OCI-LY7 (cell line): ENCODE measurements around the gene RNF11. TPM values are rescaled to one million over a fixed set of nuclear protein-coding genes. Genes with fewer than 3 reads are reported as not detected.

Source experiments
- BruUV-seq: library from RNA; stranded (reverse); fragments of 400-500 nt; replicated peaks from 2 replicates; lab custom pipeline; 2021; lab: Mats Ljungman, UMichigan
- CTCF ChIA-PET: fragments of 300-600 bp; sonication (Branson Sonifier 250); formaldehyde crosslinking; loops from one replicate; lab custom pipeline; 2022; ENCODE audit warnings: antibody characterized with exemption; ENCODE audit not compliant: unreplicated experiment; lab: Charles Lee
- POLR2A ChIA-PET: fragments of 300-600 bp; sonication (Branson Sonifier 250); formaldehyde crosslinking; loops from one replicate; lab custom pipeline; 2022; ENCODE audit warnings: antibody characterized with exemption; lab: Charles Lee
- DNase-seq: peaks from one replicate; pipeline ENCODE4 v3.0.0-alpha.2; 2015; ENCODE audit warnings: low spot score
- H2AFZ ChIP-seq: fragments of 200-600 bp; sonication (generic), shearing (Covaris generic); 2 replicates; pipeline ENCODE4 v1.6.1; 2014; ENCODE audit warnings: mild to moderate bottlenecking, antibody characterized with exemption, low read length, moderate library complexity
- H3K27ac ChIP-seq: fragments of 200-600 bp; sonication (generic); 2 replicates; pipeline ENCODE4 v1.5.1; 2014; ENCODE audit warnings: mixed run types, low read depth, mild to moderate bottlenecking, moderate library complexity, low read length, inconsistent platforms; ENCODE audit not compliant: poor library complexity, severe bottlenecking
- H3K36me3 ChIP-seq: fragments of 200-600 bp; sonication (generic); 2 replicates; pipeline ENCODE4 v1.6.1; 2014; ENCODE audit warnings: mild to moderate bottlenecking, antibody characterized with exemption, low read length, moderate library complexity, mixed read lengths; ENCODE audit not compliant: insufficient read depth
- H3K4me1 ChIP-seq: fragments of 200-600 bp; sonication (generic); 2 replicates; pipeline ENCODE4 v1.5.1; 2014; ENCODE audit warnings: mild to moderate bottlenecking, low read length; ENCODE audit not compliant: insufficient read depth, poor library complexity, severe bottlenecking
- H3K4me2 ChIP-seq: fragments of 200-600 bp; sonication (generic); 2 replicates; pipeline ENCODE4 v1.6.1; 2014; ENCODE audit warnings: mild to moderate bottlenecking, low read length
- H3K4me3 ChIP-seq: fragments of 200-600 bp; sonication (generic); 2 replicates; pipeline ENCODE4 v1.5.1; 2014; ENCODE audit warnings: mild to moderate bottlenecking, low read depth, low read length; ENCODE audit not compliant: poor library complexity, severe bottlenecking
- H3K79me2 ChIP-seq: fragments of 200-600 bp; sonication (generic); 2 replicates; pipeline ENCODE4 v1.6.1; 2016; ENCODE audit warnings: low read depth, mild to moderate bottlenecking, low read length, moderate library complexity, mixed read lengths; ENCODE audit not compliant: insufficient read depth
- H3K9me2 ChIP-seq: fragments of 200-600 bp; sonication (generic); 2 replicates; pipeline ENCODE4 v1.6.1; 2016; ENCODE audit warnings: mild to moderate bottlenecking, low read length, mixed read lengths; ENCODE audit not compliant: insufficient read depth
- H3K9me3 ChIP-seq: fragments of 200-600 bp; sonication (generic); 2 replicates; pipeline ENCODE4 v1.6.1; 2014; ENCODE audit warnings: mild to moderate bottlenecking, mixed run types, low read length, mixed read lengths
- H4K20me1 ChIP-seq: fragments of 200-600 bp; sonication (generic); 2 replicates; pipeline ENCODE4 v1.6.1; 2014; ENCODE audit warnings: mild to moderate bottlenecking, antibody characterized with exemption, low read length, moderate library complexity, mixed read lengths; ENCODE audit not compliant: insufficient read depth
- CTCF ChIP-seq: fragments of 200-600 bp; sonication (generic); conservative IDR thresholded peaks from 2 replicates; pipeline ENCODE4 v1.5.1; 2014; ENCODE audit warnings: mild to moderate bottlenecking, antibody characterized with exemption, low read length, moderate library complexity, mixed read lengths
- EZH2phosphoT487 ChIP-seq: fragments of 200-600 bp; sonication (generic); IDR thresholded peaks from 2 replicates; pipeline ENCODE4 v1.6.1; 2018; ENCODE audit warnings: low read depth, borderline replicate concordance, mild to moderate bottlenecking, mixed run types, antibody characterized with exemption, low read length, moderate library complexity, mixed read lengths
- intact Hi-C: fragments of 100-400 bp; cut with micrococcal nuclease; formaldehyde crosslinking; loops from one replicate; pipeline ENCODE4 v1.10.0; 2022; ENCODE audit not compliant: unreplicated experiment
- total RNA-seq, 2 experiments: library from RNA; depleted of rRNA in 1 of 2; stranded (reverse); fragments of >200 nt in 1 of 2; shearing (Covaris generic) in 1 of 2; gene quantifications; 2 replicates each; pipeline ENCODE4 v1.2.3, GENCODE V29; 2014 to 2022

Gene RNF11
- total RNA-seq, 2 experiments from 2014 or later: 1.5 to 4.8 TPM

GRCh38 chr1:51301152-51301843, 65.2 kb downstream of the RNF11 start:
- H3K4me2 ChIP-seq: no peak overlapping the region
- no TSS peak for BruUV-seq
- no peak overlapping the region for H3K27ac ChIP-seq
- intact Hi-C loops: no loop called here
- H3K36me3 ChIP-seq: no peaks in the 10 kb centered on the region
- H2AFZ ChIP-seq: no peak overlapping the region
- no peaks in the 10 kb centered on the region for H4K20me1 ChIP-seq
- no peak for DNase-seq
- POLR2A ChIA-PET: no interaction called here
- no peaks in the 10 kb centered on the region for H3K79me2 ChIP-seq
- CTCF ChIA-PET: no interaction called here
- H3K9me2 ChIP-seq: no peaks in the 10 kb centered on the region
- H3K9me3 ChIP-seq: no peaks in the 10 kb centered on the region
- no peak overlapping the region for H3K4me3 ChIP-seq
- H3K4me1 ChIP-seq: peaks cover 4% of the 10 kb centered on the region
- TF ChIP-seq CTCF (no peak), EZH2phosphoT487 (no peak)

GRCh38 chr1:51301844-51302162, 65.7 kb downstream of the RNF11 start:
- H4K20me1 ChIP-seq: no peaks in the 10 kb centered on the region
- no peak for TF ChIP-seq EZH2phosphoT487
- TF ChIP-seq CTCF: no peak
- H3K4me2 ChIP-seq: no peak overlapping the region
- H3K9me3 ChIP-seq: no peaks in the 10 kb centered on the region
- no peak overlapping the region for H3K4me3 ChIP-seq
- intact Hi-C loops: no loop called here
- ChIA-PET POLR2A (no interaction called here), CTCF (no interaction called here)
- no peak overlapping the region for H3K27ac ChIP-seq
- no peak for DNase-seq
- H2AFZ ChIP-seq: no peak overlapping the region
- H3K79me2 ChIP-seq: no peaks in the 10 kb centered on the region
- peaks cover 4% of the 10 kb centered on the region for H3K4me1 ChIP-seq
- H3K9me2 ChIP-seq: no peaks in the 10 kb centered on the region
- BruUV-seq: no TSS peak
- H3K36me3 ChIP-seq: no peaks in the 10 kb centered on the region

- BruUV-seq: no TSS peak
- Histone ChIP-seq H4K20me1 (no peaks in the 10 kb centered on the region), H3K9me2 (no peaks in the 10 kb centered on the region), H2AFZ (no peak overlapping the region), H3K79me2 (no peaks in the 10 kb centered on the region), H3K4me2 (no peak overlapping the region), H3K36me3 (no peaks in the 10 kb centered on the region), H3K4me3 (no peak overlapping the region), H3K27ac (no peak overlapping the region), H3K4me1 (no peaks in the 10 kb centered on the region), H3K9me3 (no peaks in the 10 kb centered on the region)
- TF ChIP-seq EZH2phosphoT487 (no peak), CTCF (no peak)
- no peak for DNase-seq
- POLR2A ChIA-PET: no interaction called here
- CTCF ChIA-PET: no interaction called here
- intact Hi-C loops: no loop called here
Measured at GRCh38 chr1:51302270-51302669, 66.2 kb downstream of the RNF11 start.
